Activated CD4-positive, alpha-beta T cell treated with anti-CD3 and anti-CD28 coated beads, Interleukin-2, amount 50 U/mL, for 16 hours (primary cell): ENCODE results near the gene SLC6A4.
A peak's percentile ranks its signal among the peaks of the same experiment; 100 is the strongest.
"Not testable (repeated sequence)": the region's sequence is repeated elsewhere in the genome, so short reads cannot be mapped to it uniquely, and the experiment has no call there.

ENCODE experiments used
- DNase-seq: peaks from one replicate; pipeline ENCODE4 v3.0.0-alpha.2; 2020

The SLC6A4 gene

DNA sequence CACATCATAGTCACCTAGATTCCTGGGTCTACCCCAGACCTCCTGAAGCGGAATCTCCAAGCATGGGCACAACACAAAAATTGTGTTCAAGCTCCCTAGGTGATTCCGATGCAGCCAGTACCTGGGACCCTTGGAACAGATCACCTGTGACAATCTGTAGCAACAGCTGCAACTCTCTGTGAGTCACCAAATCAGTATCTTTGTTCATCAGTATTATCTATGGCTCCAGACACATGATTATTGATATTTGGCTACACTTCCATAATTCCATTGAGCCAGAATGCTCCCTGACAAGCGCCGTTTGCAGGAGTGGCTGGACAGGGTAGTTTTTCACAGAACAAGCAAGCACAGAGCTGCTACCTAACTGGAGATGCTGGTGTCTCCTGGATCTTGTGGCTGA lies 16.2 kb downstream of the SLC6A4 start:
- no peak for DNase-seq

DNA sequence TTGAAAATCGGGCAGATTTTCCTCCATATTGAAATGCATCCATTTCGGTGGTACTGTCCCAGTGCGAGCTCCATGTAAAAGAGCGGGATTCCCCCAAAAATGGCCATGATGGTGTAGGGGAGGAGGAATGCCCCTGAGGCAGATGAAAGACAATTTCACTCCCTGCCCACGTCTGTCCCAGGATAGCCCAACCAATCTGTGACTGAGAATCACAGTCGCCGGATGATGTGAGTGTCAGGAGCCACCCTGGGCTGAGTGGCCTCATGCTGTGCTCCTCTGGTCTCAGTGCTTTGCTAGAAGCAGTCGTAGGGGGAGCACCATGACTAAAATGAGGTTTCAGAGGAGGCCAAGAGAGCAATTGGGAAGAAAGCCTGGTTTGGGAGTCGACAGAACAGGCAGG lies 16.7 kb downstream of the SLC6A4 start:
- no peak for DNase-seq

DNA sequence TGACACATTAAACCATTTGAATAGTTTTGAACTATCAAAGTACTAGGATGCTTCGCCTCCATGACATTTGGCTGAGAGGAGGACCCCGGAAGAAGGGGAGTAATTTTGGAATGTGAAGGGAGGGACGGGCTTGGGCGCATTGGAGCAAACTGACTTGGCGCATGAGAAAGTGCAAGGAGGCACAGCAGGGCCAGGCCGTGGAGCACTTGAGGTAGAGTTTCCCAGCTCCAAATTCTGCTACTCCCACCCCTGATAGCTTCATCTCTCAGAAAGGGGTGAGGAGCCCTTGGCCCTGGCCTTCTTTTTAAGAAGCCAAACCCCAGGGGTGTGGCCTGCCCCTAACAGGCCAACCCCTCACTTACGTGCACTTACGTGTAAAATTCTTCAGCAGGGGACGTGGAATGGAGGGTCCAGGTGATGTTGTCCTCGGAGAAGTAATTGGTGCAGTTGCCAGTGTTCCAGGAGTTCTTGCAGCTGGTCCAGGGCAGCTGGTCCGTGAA lies 17.7 kb downstream of the SLC6A4 start:
- DNase-seq, result no peak

- no peak for DNase-seq
Observed at GRCh38 chr17:30217054-30217453, 18.4 kb downstream of the SLC6A4 start.

DNA sequence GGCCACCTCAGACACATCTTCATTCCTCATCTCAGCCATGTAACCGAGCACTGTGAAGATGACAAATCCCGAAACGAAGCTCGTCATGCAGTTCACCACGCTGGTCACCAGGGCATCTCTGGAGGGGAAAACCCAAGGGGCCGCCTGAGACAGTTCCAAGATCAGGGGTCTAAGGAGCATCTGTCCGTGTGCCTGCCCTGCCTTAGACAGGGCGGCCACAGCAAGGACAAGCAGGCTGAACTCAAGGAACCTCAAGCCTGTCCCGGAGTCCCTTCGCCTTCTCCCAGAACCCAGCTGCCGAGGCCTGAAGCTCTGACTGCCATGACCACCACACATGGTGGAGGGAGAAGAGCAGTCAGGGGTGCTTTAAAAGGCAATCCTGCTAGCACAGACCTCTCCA lies 22.7 kb downstream of the SLC6A4 start:
- DNase-seq, result peak; percentile 30

GRCh38 chr17:30211371-30211770 lies 24.1 kb downstream of the SLC6A4 start:
- DNase-seq, result peak; percentile 19

- no peak for DNase-seq
Observed at GRCh38 chr17:30210901-30211300, 24.6 kb downstream of the SLC6A4 start.

DNA sequence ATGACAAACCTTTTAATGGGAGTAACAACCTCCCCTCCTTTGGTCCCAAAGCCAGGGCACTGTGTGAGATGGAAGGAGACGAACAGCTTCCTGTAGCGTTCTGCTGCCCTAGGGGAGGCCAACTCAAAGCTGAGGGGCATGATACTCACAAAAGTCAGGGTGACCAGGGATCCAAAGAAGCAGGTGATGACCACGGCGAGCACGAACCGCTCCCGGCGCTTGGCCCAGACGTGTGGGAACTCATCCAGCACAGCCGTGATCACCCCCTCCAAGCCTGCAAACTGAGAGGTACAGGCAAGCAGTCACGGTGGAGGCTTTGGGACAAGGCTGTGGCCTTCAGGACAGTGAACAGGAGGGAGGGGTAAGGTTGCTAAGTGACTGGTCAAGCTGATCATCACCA lies 25.1 kb downstream of the SLC6A4 start:
- DNase-seq, result no peak

DNA sequence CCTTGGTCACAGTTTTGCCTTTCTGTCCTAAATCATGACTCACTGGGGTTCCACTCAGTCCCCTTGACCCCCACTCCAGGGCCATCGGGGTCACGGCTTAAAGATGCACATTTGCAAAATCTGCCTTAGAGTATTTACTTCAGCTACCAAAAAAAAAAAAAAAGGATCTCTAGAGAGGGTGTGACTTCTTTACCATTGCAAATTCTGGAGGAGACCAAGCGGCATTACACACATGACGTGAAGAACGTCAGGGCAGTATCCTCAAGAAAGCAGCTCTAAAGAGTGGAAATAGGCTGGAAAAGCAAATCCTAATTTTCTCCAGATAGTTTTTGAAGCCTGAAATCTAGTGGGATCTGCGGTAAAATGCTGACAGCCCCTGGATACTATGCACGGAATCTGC lies 25.6 kb downstream of the SLC6A4 start:
- DNase-seq, result no peak

GRCh38 chr17:30208214-30208613 lies 27.3 kb downstream of the SLC6A4 start:
- DNase-seq, result no peak

DNA sequence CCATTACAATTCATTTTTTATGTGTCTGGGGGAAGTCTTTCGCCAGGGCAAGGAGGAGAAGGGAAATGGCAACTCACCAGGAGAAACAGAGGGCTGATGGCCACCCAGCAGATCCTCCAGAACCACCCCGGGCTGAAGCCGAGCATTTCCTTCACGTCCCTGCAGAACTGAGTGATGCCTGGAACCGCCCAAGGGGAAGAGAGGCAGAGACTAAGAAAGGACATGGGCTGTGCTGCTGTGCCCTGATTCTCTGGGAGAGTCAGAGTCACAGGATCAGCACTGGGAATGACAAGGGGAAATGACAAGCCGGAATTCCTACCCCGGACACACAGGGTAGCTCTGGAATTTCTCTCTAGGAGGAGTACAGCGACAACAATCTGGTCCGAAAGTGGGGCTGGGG lies 27.8 kb downstream of the SLC6A4 start:
- DNase-seq, result no peak

DNA sequence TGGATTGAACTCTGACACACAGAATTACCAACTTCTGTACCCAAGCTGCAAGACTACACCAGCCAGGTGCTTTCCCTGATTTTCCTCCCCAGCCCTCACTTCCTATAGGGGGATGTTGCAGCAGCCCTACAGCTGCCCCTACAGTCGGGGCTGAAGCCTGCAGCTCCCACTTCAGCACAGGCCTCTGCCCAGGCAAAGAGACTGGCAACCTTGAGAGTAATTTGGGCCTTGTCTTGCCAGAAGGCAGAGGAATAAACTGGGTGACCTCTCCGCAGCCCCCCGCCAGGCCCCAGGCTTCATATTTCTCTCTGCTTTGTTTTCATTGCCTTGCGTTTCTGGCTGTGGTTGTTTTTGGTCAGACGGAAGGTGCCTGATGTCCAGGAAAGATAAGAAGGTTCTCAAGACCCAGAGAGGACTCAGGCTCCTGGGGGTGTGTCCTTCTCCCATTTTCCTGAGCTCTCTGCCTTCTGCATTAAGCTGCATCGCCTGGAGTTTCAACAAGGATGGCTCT lies 32.0 kb downstream of the SLC6A4 start:
- no peak for DNase-seq

- DNase-seq, result not testable (repeated sequence)
Observed at GRCh38 chr17:30200656-30201055, 34.8 kb downstream of the SLC6A4 start.

GRCh38 chr17:30200106-30200505 lies 35.4 kb downstream of the SLC6A4 start:
- no peak for DNase-seq

DNA sequence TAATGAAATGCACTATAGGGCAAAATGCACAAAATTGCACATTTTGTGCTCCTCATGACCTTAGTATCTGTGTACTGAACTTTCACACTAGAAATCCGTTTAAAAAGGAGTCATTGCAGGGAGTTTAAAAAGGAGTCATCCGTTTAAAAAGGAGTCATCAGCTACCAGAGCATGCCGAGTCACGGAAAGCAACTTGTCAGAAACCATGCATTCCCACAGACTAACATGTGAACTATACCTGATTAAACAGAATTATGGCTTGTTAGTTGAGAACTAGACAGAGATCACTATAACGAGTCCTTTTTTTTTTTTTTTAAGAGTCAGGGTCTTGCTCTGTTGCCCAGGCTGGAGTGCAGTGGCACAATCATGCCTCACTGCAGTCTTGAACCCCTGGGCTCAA lies 35.9 kb downstream of the SLC6A4 start:
- no peak for DNase-seq

- DNase-seq, result no peak
Observed at GRCh38 chr17:30197416-30197815, 38.1 kb downstream of the SLC6A4 start.

DNA sequence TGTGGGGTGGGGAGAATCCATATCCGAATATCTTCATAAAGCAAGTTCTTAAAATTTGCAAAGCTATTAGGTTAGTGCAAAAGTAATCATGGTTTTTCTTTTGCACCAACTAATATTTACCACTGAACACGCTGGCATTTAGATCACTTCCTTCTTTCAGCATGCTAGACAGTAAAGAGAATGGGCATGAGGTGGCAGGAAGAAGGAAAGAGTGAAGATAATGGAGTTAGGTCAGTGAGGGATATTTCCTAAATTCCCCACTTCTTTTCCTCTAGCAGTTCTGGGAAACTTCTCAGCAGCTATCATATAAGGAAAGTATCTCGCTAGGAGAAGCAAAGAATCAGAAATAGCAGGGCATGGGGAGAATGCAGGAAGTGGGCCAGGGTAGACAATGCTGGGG lies 39.0 kb downstream of the SLC6A4 start:
- no peak for DNase-seq

GRCh38 chr17:30191072-30191471 lies 44.4 kb downstream of the SLC6A4 start:
- DNase-seq, result no peak

DNA sequence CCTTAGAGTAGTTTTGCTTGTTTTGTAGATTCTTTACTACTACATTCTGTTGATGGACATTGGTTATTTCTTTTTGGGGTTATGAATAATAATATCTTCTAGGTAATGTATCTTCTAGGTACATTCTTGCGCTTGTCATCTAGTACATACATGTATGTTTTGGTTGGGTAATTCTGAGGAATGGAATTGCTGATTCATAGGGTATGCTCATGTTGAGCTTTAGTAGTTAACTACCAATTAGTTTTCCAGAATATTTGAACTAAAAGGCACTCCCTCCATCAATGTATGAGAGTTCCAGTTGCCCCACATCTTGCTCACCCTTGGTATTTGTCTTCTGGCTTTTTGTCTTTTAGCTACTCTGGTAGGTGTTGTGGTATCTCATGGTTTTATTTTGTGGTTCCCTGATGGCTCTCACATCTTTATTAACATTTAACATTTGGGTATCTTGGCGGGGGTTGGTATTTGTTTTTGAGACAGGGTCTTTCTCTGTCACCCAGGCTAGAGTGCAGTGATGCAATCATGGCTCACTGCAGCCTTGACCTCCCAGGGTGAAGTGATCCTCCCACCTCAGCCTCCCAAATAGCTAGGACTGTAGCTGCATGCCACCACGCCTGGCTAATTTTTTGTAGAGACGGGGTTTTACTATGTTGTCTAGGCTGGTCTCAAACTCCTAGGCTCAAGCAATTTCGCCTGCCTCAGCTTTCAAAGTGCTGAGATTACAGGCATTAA lies 47.1 kb downstream of the SLC6A4 start:
- DNase-seq, result no peak

- DNase-seq, result no peak
Observed at GRCh38 chr17:30187573-30187972, 47.9 kb downstream of the SLC6A4 start.

GRCh38 chr17:30186761-30187160 lies 48.7 kb downstream of the SLC6A4 start:
- DNase-seq, result no peak

GRCh38 chr17:30176855-30177254 lies 58.6 kb downstream of the SLC6A4 start:
- no peak for DNase-seq

DNA sequence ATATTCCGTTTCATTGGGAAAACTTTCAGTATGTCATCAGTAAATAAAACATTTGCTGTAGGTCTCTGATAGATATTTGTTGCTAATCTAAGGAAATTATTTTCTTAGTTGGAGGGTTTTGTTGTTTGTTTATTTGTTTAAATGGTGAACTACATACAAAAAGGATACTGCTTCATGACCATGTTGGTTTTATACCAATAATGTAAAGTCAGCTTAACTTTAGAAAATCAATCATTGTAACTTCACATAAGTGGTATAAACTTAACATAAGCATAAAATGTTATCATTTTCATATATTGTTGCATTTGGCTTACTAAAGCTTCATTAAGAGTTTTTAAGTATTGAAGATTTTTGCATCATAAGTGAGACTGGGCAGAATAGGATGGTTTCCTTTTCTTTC lies 60.9 kb downstream of the SLC6A4 start:
- DNase-seq, result no peak

DNA sequence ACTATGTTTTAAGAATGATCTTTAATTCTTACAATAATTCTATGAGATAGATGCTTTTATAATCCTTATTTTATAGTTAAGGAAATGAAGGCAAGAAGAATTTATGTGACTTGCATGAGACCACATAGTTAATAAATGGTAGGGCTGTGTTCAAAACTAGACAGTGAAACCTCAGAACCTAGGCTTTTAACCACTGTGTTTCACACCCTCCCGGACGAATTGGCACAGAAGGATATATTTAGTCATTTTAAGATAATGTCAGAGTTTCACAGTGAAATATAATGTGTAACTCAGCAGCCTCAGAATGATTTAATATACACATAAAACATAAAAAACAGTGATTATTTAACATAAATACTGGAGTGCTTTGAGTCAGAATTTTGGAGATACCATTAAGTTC lies 61.8 kb downstream of the SLC6A4 start:
- peak; percentile 85 for DNase-seq

- no peak for DNase-seq
Observed at GRCh38 chr17:30172560-30172959, 62.9 kb downstream of the SLC6A4 start.
